ENCODE data around the gene SIVA1. TPM values are rescaled to one million over a fixed set of nuclear protein-coding genes. Genes with fewer than 3 reads are reported as not detected.

The SIVA1 gene
- total and polyA plus RNA-seq, 9 of the 15 experiments (the other 6 are each of a cell fraction or from before 2014, with no cell fraction given) = 4.2 to 186 (median 54.2) TPM

DNA sequence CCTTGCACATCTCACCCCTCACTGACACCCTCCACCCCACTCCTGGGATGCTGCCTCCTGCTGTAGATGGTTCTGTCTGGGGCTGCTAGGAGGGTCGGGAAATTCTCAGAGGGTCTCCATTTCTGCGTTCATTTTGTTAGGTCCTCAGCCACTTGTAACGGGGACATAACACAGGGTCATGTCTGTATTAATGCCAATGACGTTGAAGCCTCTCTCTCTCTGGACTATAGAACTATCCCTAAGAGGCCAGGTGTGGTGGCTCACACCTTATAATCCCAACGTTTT lies 14.6 kb downstream of the SIVA1 start:
- Histone ChIP-seq H3K9ac (ENCODE audit: insufficient read depth in 1 of 2, low read depth in 2 of 2, low read length in 2 of 2) (no peak overlapping the region), H3K4me2 (ENCODE audit: insufficient read depth, low read length) (no peak overlapping the region), H3K9me3 (replicated peaks; ENCODE audit: control insufficient read depth, insufficient read depth, low read depth, low read length) (peaks cover 6% of the 10 kb centered on the region; the same call in 1 of the 2 replicates), H3K4me1 (replicated peaks in 1 of 2; ENCODE audit: control insufficient read depth in 2 of 2, insufficient read depth in 2 of 2, low read length in 2 of 2) (peaks cover 6 to 33% of the 10 kb centered on the region in 2 experiments; a peak in 4 of 5 replicates), H3K27ac (ENCODE audit: extremely low read depth, low read depth, low read length) (no peak overlapping the region), H3K27me3 (ENCODE audit: control insufficient read depth in 2 of 2, insufficient read depth in 2 of 2, low read length in 2 of 2) (no peaks in the 10 kb centered on the region), H3K79me2 (ENCODE audit: control insufficient read depth, insufficient read depth, low read length) (no peaks in the 10 kb centered on the region), H3K9me1 (ENCODE audit: control insufficient read depth, insufficient read depth, low read length) (no peaks in the 10 kb centered on the region), H3K4me3 (no peak overlapping the region), H2AFZ (ENCODE audit: low read depth, low read length) (no peak overlapping the region), H4K20me1 (replicated peaks; ENCODE audit: control insufficient read depth, insufficient read depth, low read length) (no peaks in the 10 kb centered on the region), H3K36me3 (ENCODE audit: control insufficient read depth, insufficient read depth, low read length) (peaks cover 27% of the 10 kb centered on the region; the same call in 1 of the 3 replicates)
- DNase-seq (ENCODE audit: extremely low read depth in 1 of 4, low spot score in 3 of 4) (no peak), FAIRE-seq (no peak), ATAC-seq (no peak)
- TF ChIP-seq ZNF780A (CRISPR knock-in tag; IDR thresholded peaks at IDR 0.05) = no peak
- TF ChIP-seq, protein P1, sequence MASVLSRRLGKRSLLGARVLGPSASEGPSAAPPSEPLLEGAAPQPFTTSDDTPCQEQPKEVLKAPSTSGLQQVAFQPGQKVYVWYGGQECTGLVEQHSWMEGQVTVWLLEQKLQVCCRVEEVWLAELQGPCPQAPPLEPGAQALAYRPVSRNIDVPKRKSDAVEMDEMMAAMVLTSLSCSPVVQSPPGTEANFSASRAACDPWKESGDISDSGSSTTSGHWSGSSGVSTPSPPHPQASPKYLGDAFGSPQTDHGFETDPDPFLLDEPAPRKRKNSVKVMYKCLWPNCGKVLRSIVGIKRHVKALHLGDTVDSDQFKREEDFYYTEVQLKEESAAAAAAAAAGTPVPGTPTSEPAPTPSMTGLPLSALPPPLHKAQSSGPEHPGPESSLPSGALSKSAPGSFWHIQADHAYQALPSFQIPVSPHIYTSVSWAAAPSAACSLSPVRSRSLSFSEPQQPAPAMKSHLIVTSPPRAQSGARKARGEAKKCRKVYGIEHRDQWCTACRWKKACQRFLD (CRISPR knock-in tag; IDR thresholded peaks at IDR 0.05) = no peak
- in situ Hi-C loops (cut with MboI) = loop anchor here (5.0 kb wide), 1 partner anchor 55 kb away; no protein-coding TSS in a partner anchor
- no TSS peak for BruUV-seq (replicated peaks)
- 54% methylated on average over 5 of the region's 5 CpGs for WGBS (ENCODE audit: insufficient coverage, low coverage, missing lambda C conversion rate)
- CTCF ChIA-PET (ENCODE audit: low intra/inter-chr PET ratio) = no interaction called here
- POLR2A ChIA-PET = interaction anchor here (1.7 kb wide), 1 partner anchor 15 kb away, joined by 6 read pairs; the partner anchor contains the start of gene SIVA1
- intact Hi-C loops (cut with micrococcal nuclease) = loop anchor here (10.0 kb wide), 1 partner anchor 107 kb away; no protein-coding TSS in a partner anchor

Measured in K562 (cell line).